GM21619 (cell line): ENCODE results near the gene C1QL2.

Experiments used
- ATAC-seq: cut with Tn5 transposase; IDR thresholded peaks from one replicate; pipeline ENCODE4 v1.9.1; 2021; ENCODE audit not compliant: unreplicated experiment

C1QL2 gene

GRCh38 chr2:119144806-119145205, 13.7 kb downstream of the C1QL2 start:
- ATAC-seq, result no peak

- no peak for ATAC-seq
Measured at GRCh38 chr2:119142824-119143223, 15.7 kb downstream of the C1QL2 start.

DNA sequence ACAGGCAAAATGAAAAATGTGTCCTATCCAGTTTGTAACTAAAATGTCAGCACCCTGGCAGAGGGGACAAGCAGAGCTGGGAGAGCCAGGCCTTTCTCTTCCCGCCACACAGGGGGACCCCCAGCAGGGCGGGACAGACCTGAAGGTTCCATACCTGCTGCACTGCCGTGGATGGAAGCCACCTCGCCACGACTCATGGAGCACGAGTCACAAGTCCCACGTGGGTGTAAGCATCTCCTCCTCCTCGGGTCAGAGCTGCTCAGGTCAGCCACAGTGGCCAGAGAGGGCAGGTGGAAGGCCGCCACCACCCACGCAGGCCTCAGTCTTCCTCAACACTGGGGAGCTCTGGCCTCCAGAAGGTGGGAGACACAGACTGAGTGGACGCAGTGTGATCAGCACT, 21.0 kb downstream of the C1QL2 start:
- ATAC-seq, result no peak

GRCh38 chr2:119136872-119137271, 21.7 kb downstream of the C1QL2 start:
- ATAC-seq, result no peak

DNA sequence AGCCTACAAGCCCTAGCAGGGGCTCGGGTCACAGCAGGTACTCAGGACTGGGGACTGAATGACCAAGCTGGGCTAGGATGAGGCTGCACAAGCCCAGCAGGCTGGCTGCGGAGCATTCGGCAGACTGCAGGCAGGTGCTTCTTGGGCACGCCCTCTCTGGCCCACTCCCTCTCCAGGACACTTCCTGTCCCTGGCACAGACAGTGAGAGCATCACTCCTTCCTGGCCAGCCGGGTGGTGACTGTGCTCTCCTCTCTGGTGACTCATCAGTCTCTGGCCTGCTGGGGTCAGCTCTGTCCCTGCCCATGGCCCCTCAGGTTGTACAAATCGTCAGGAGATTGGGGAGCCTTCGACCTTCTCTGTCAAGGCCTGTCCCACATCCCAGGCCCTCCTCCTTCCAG, 22.5 kb downstream of the C1QL2 start:
- ATAC-seq, result no peak

DNA sequence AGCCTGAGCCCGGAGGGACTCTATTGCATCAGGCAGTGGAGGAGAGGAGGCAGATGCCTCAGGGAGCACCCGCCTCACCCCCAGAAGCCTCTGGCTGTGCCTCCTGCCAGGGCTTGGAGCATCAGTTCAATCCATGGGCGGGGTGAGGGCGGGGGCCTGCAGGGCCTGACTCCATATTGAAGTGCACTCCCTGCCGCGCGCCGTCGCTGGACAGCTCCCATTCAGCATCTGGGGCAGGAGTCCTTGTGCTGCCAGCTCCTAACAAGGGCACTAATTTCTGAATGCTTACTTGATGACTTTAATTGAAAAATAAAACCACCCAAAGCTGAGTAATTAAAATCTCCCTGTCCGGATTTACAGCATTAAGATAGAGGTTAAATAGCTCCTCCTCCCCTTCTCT, 23.8 kb downstream of the C1QL2 start:
- ATAC-seq, result no peak

DNA sequence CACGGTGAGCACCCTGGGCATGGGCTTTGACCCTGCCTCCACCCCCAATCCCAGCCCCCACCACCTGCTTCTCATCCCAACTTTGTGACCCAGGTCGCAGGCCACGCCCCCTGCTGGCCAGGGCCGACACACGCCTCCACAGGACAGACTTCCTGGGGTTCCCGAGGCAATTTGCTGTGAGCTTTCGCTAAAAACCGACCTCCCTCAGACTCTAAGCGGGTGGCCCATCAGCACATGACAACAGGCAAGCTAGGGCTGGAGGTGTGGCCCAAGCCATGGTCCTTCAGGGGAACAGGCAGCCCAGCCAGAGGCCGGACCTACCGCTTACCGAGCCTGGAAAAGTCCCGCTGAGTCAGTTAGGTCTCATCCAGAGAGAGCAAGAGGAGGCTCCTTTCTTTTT, 31.9 kb downstream of the C1QL2 start:
- no peak for ATAC-seq

DNA sequence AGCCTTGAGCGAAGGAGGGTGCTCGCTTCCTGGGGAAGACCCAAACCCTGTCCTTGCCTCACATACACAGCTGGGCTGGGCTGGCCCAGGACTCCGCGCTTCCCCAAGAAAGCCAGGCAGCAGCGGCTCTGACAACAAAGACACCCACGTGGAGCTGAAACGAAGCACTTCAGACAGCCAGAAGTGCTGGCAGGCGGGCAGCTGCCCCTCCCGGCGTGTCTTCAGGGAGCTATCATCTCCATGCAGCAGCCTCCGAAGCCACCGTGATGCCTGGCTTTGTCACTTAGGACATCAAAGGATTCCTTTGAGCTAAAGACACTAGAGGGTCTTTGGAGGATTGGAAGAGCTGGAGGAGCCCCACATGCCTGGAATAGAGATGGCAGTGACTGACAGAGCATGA, 35.2 kb downstream of the C1QL2 start:
- no peak for ATAC-seq

DNA sequence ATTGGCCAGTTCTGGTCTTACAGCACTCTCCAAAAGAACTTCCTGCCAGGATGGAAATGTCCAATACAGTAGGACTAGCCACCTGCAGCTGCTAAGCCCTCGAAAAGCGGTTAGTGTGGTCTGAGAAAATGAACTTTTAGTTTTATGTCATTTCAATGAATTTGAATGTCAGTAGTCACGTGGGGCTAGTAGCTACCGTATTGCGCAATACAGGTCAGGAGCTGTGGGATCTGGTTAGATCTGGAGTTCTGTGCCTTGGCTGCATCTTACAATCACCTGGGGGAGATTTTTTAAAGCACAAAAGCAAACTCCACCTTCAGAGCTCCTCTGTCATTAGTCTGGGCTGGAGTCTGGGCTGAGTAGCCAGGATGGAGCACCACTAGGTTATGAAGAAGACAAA, 35.9 kb downstream of the C1QL2 start:
- ATAC-seq, result no peak

DNA sequence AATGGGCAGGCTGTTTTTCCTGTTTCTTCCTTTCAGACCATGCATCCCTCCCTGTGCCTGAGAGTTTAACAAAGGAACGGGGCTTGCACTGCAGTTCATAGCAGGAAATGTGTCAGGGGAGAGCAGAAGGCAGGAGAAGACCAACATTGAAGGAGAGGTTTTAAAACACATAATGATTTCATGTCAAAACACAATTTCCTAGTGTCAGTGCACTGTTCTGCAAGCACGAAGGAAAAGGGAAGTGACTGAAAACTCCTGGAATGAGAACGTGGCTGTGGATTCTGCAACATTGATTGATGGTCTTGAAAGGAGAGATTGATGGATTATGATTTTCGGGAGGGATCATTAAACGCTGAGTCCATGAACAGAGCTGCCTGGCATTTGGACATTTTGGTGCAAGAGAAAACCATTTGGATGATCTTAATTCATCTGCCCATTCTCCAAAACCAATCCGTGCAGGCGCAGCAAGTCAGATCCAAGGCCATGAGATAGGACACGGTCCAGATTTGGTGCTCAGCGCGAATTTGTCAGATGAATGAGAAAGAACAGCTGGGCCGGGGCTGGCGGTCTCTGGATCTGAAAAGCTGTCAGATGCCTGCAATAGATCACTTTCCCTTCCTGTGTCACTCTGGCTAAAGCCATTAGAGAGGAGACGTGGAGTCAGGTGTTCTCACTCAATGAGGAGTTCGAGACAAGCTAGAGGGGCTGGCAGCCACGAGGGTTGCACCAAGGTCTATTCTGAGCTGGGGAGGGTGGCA, 38.4 kb downstream of the C1QL2 start:
- no peak for ATAC-seq

DNA sequence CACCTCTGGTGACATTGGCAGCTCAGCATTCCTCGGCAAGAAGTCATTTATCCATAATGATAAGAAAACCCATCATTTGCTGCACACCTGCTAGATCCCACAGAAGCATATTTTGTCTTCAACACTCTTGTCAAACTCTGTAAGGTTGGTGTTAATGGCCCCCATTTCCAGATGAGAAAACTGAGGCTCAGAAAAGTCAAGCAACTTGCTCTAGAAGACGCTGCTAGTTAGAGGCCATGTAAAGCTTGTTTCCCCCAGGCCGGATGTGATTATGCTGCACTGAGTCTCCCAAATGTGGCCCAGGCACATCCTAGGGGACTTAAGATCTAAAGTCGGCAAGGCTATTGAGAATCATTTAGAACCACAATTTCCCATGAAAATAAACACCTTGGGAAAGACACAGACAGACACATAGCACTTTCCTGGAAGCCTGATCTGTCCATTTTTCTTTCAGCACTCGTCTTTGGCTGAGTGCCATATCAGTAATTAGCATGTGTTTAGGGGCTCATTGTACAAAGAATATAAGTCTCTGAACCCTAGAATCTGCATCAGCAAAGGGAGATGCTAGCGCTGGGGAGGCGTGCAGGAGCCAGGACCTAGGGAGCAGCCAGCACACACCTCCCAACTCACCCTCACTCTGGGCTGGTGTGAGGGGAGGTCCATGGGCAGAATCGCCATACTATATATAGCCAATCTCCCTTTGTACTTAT, 39.3 kb downstream of the C1QL2 start:
- ATAC-seq, result no peak

DNA sequence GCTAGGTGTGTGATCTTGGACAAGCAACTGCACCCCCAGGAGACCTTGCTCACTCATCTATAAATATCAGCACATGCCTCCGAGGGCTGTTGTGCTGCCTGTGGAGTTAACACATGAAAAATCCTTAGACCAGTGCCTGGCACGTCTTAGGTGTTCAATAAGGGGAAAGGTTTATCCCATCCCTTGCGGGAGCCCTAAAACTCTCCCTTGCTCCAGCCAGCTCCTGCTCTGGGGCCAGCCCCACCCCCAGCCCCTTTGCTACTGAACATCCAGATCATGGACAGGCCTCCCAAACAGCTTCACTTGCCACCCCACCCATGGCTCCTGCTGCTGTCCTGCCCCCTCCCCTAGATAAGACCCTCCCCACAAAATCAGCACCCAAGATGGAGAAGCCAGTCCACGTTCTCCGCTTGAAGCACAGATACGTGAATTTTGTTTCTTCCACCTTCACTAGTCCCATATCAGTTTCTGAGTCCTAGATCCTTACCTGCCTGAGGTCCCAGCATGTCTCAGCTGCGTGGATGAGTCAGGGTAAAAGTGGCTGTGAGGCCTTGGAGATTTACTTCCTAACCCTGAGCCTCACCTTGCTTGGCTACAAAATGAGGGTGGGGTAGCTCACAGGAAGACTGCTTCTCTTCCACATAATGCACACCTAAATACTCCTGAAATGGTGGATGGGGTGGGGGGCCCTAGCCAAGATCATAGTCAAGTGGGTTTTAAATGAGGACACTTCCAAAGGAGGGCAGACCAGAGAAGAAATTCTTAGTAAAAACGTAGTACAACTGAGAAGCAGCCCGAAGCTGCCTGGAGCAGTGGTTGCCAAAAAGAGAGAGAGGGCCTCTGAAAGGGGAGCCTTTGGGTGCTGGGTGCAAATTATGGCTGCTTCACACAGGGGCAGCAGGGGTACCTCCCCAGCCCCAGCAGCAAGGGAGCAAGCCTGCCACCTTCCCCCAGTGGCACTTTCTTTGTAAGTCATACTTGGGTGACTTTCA, 40.4 kb downstream of the C1QL2 start:
- ATAC-seq, result no peak

DNA sequence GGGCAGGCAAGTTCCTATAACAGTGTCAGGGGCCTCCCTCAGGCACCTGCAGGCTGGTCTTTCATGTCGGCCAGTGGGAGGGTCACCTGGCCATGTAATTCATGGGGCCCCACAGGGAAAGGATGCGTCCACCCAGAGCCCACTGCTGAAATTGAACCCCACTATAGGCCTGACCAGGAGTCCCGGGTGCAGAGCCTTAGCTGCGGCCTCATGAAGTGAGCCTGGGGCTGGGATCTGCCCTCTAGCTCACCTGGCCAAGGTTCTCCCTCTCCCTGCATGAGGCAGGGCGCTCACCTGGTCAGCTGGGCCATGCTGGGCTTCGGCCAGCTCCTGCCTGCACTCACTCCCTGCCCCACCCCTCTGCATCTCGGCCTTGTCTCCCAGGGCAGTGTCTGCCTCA, 41.1 kb downstream of the C1QL2 start:
- no peak for ATAC-seq

DNA sequence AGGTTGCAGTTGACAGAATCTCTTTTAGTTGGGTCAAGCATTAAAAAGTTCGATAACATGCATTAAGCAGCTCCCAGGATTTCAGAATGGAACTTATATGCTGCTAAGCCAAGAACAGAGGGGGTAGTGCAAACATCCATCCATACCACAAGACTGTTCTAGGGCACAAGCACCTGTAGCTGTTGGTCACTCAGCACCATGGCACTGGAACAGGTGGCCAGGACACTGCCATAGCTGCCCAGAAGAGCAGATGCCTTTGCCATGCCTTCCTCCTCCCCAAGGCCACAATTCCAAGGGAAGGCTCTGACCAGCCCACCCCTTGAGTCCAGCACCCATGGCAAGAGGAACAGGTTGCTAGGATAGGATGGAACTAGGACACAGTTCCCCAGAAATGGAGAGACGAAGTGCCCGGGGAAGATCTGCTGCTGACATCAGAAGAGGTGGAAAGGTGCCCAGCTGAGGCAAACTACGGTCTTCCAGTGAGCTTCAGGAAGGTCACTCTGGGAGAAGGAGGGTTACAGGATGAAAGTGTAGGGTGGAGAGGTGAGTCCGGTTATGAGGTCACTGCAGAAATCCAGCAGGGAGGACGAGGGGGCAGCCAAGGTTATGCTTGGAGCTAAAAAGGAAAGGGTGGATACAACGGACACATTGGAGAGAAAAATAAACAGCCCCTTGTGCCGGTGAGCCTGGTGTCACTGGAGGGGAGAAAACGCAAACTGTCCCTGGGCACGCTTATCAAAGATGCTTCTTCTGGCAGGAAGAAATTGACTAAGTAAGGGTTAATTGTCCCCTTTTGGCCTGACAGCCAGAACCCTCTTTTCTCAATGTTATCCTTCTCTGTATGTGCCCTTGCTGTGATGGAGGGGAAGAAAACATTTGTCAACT, 41.9 kb downstream of the C1QL2 start:
- no peak for ATAC-seq

GRCh38 chr2:119114266-119114665, 44.3 kb downstream of the C1QL2 start:
- no peak for ATAC-seq

DNA sequence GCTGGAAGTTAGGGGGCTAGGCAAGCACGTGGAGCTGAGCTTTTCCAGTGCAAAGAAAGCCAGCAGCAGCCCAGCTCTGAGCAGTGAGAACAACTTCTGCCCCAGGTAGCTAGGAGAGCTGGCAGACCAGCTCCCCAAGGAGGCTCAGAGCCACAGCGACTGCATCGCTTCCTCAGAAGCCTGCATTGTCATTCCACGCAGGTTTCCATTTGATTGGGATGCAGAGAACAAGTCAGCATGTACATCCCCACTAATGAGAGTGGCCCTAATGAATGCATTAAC, 45.1 kb downstream of the C1QL2 start:
- ATAC-seq, result no peak

GRCh38 chr2:119112770-119113488, 45.6 kb downstream of the C1QL2 start:
- ATAC-seq, result no peak

DNA sequence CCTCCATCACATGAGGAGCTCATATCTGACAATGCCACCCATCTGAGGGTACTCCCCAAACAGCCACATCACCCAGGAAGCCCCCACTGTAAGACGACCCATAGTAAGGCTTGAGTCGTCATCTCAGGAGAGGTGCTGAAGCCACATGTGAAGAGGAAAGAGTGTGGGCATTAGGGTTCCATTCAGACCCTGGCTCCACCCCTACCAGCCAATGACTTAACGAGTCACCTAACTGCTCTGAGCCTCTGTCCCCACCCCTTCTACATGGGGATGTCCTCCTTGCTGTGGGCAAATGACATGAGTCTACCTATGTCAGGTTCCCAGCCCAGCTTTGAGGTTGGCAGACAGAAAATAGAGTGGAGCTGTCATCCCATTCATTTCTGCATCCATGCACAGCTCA, 46.3 kb downstream of the C1QL2 start:
- ATAC-seq, result no peak

- no peak for ATAC-seq
Measured at GRCh38 chr2:119111115-119111975, 47.2 kb downstream of the C1QL2 start.
